Nephron progenitor cell (in vitro differentiated cells): ENCODE results near the gene TMEM184A.

Experiments
- DNase-seq: peaks from one replicate; pipeline ENCODE4 v3.0.0; 2021
- H3K27ac Mint-ChIP-seq: 2 replicates; pipeline ENCODE4 v1.8.0; 2021; ENCODE audit warnings: mild to moderate bottlenecking, moderate library complexity, mixed read lengths
- H3K27me3 Mint-ChIP-seq: 2 replicates; pipeline ENCODE4 v1.8.0; 2021; ENCODE audit warnings: mild to moderate bottlenecking, low read depth, mixed read lengths; ENCODE audit not compliant: poor library complexity
- H3K36me3 Mint-ChIP-seq: 2 replicates; pipeline ENCODE4 v1.8.0; 2021; ENCODE audit warnings: low read depth, mixed read lengths
- H3K4me1 Mint-ChIP-seq: 2 replicates; pipeline ENCODE4 v1.8.0; 2021; ENCODE audit warnings: mixed read lengths
- H3K4me3 Mint-ChIP-seq: 2 replicates; pipeline ENCODE4 v1.8.0; 2021; ENCODE audit warnings: mild to moderate bottlenecking, moderate library complexity, mixed read lengths
- H3K9me3 Mint-ChIP-seq: 2 replicates; pipeline ENCODE4 v1.8.0; 2021; ENCODE audit warnings: mild to moderate bottlenecking, moderate library complexity, mixed read lengths
- CTCF ChIP-seq: fragments of 200-600 bp; sonication (generic); IDR thresholded peaks from 2 replicates; pipeline ENCODE4 v1.5.0; 2021; ENCODE audit warnings: antibody characterized with exemption

TMEM184A gene

GRCh38 chr7:1572111-1572822 is 16.3 kb upstream of the TMEM184A start:
- no peak for TF ChIP-seq CTCF
- Mint-ChIP-seq H3K9me3 (no peaks in the 10 kb centered on the region), H3K36me3 (peaks cover 7% of the 10 kb centered on the region), H3K27ac (no peak overlapping the region), H3K27me3 (no peaks in the 10 kb centered on the region), H3K4me3 (peak overlapping the region; percentile 39), H3K4me1 (peaks cover 34% of the 10 kb centered on the region)
- no peak for DNase-seq

DNA sequence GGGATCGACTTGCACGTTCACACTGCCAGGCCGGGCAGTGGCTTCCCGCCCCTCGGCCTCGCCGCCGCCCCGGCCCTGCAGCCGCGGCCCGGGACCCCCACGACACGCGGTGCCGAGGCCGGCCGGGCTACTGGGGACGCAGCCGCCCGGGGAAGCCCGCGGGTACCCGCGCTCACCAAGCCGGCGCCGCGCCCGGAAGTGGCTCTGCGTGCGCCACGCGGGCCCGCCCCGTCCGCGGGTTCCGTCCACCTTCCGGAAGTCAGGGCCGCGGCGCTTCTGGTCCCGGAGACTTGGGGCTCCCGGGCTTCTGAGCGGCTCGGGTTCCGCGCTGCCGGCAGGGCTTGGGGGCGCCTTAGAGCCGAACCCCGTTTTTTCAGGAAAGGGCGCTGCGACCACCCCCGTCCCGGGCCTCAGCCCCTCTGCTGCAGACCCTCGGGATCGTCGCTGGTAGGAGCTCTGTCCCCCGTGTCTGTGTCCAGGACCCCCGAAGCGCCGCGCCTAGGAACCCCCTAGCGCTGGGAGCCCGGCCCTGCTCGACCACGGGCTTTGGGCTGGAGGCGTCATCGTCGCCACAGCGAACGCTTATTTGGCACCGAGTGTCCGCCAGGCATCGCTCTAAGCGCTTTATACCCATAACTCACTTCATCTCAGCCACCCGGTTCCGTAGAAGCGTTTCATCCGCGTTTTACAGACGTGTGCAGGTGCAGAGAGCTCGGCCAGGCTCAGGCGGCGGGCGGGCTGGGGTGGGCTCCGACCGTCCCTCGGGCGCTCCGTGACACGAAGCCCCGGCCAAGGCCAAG is 14.0 kb upstream of the TMEM184A start, which contains the start of gene PSMG3:
PSMG3 (minus strand) TSS at position 200 of the 800 bp plus-strand sequence. CDS start 693 bp downstream, outside the sequence.
- H3K4me1 Mint-ChIP-seq, result peaks cover 53% of the 10 kb centered on the region

DNA sequence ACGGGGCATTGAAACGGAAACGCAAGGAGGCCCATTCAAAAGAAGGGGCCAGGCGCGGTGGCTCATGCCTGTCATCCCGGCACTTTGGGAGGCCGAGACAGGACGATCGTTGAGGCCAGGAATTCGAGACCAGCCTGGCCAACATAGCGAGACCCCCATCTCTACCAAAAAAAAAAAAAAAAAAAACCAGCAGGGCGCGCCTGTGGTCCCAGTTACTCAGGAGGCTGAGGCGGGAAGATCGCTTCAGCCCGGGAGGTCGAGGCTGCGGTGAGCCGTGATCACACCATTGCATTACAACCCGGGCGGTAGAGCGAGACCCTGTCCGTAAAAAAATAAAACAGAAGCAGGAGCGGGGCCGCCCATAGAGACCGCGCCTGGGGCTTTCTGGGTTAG is 13.4 kb upstream of the TMEM184A start:
- peak overlapping the region; percentile 82 for H3K4me3 Mint-ChIP-seq
- H3K9me3 Mint-ChIP-seq, result no peaks in the 10 kb centered on the region
- H3K27ac Mint-ChIP-seq, result no peak overlapping the region
- H3K36me3 Mint-ChIP-seq, result peaks cover 16% of the 10 kb centered on the region
- peaks cover 53% of the 10 kb centered on the region for H3K4me1 Mint-ChIP-seq
- H3K27me3 Mint-ChIP-seq, result peaks cover 3% of the 10 kb centered on the region
- no peak for TF ChIP-seq CTCF
- DNase-seq, result no peak

More for the DNA sequence above, 14.0 kb upstream of the TMEM184A start, which contains the start of gene PSMG3:
- Mint-ChIP-seq H3K27me3 (peaks cover 3% of the 10 kb centered on the region), H3K9me3 (no peaks in the 10 kb centered on the region), H3K27ac (peak within 1 kb of the TSS; percentile 81), H3K4me3 (peak within 1 kb of the TSS; percentile 90), H3K36me3 (peaks cover 16% of the 10 kb centered on the region)
- peak; percentile 85 for DNase-seq
- peak; percentile 16 for TF ChIP-seq CTCF

GRCh38 chr7:1569016-1569415 is 13.0 kb upstream of the TMEM184A start:
- Mint-ChIP-seq H3K4me3 (peak overlapping the region; percentile 82), H3K27me3 (peaks cover 3% of the 10 kb centered on the region), H3K9me3 (no peaks in the 10 kb centered on the region), H3K4me1 (peaks cover 53% of the 10 kb centered on the region), H3K27ac (peak overlapping the region; percentile 81), H3K36me3 (peaks cover 16% of the 10 kb centered on the region)
- no peak for DNase-seq
- TF ChIP-seq CTCF, result no peak

DNA sequence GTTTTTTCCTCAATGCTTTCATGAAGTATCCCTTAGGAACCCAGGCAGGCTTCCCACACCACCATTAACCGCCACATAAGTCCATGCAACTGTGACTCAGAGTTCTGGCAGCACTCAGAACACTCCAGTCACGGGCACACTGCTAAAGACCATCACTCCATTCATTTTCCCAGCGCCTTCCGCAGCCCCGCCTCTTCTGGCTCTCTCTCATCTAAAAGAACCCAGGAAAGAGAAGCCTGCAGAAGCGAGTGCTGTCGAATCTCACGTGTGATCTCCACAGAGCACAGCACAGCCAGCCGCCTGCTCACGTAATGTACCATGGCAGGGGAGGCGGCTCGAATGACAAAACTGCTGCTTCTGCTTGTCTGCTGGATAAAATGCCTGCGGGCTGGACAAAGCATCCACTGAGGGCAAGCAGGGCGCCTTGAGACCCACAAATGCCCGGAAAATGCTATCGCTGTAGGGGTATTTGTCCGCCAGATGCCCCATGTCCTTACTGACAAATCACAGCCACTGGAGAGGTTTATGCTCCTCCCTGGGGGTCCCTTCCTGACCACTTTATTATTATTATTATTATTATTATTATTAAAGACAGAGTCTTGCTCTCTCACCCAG is 12.0 kb upstream of the TMEM184A start:
- H3K36me3 Mint-ChIP-seq, result peaks cover 16% of the 10 kb centered on the region

More for the DNA sequence above, 12.0 kb upstream of the TMEM184A start:
- Mint-ChIP-seq H3K4me1 (peaks cover 53% of the 10 kb centered on the region), H3K27me3 (peaks cover 3% of the 10 kb centered on the region), H3K4me3 (peak overlapping the region; percentile 82), H3K27ac (peak overlapping the region; percentile 97), H3K9me3 (no peaks in the 10 kb centered on the region)
- DNase-seq, result no peak
- no peak for TF ChIP-seq CTCF
